Activated CD4-positive, alpha-beta memory T cell treated with anti-CD3 and anti-CD28 coated beads for 36 hours (primary cell): ENCODE results near the gene LMX1B. TPM values are rescaled to one million over a fixed set of nuclear protein-coding genes. Genes with fewer than 3 reads are reported as not detected.

Experiments
- CTCF ChIA-PET: fragments of 350-600 bp; sonication (Branson Sonifier 250); formaldehyde crosslinking; loops from one replicate; lab custom pipeline; 2021; ENCODE audit warnings: antibody characterized with exemption, inconsistent platforms; lab: Charles Lee
- POLR2A ChIA-PET: fragments of 350-600 bp; sonication (Branson Sonifier 250); formaldehyde crosslinking; loops from one replicate; lab custom pipeline; 2021; ENCODE audit warnings: antibody characterized with exemption; lab: Charles Lee
- DNase-seq: peaks from one replicate; pipeline ENCODE4 v3.0.0-alpha.2; 2020
- H3K27ac Mint-ChIP-seq: one replicate; pipeline ENCODE4 v1.8.0; 2021; ENCODE audit warnings: mixed read lengths
- H3K27me3 Mint-ChIP-seq: one replicate; pipeline ENCODE4 v1.8.0; 2021; ENCODE audit warnings: mixed read lengths
- H3K36me3 Mint-ChIP-seq: one replicate; pipeline ENCODE4 v1.8.0; 2021; ENCODE audit warnings: mixed read lengths
- H3K4me1 Mint-ChIP-seq: one replicate; pipeline ENCODE4 v1.8.0; 2021; ENCODE audit warnings: low read depth, mixed read lengths
- H3K4me3 Mint-ChIP-seq: one replicate; pipeline ENCODE4 v1.8.0; 2021; ENCODE audit warnings: mild to moderate bottlenecking, mixed read lengths
- H3K9me3 Mint-ChIP-seq: one replicate; pipeline ENCODE4 v1.8.0; 2021; ENCODE audit warnings: mixed read lengths
- intact Hi-C: fragments of 100-400 bp; cut with micrococcal nuclease; formaldehyde crosslinking; loops from one replicate; pipeline ENCODE4 v1.15.1; 2023
- total RNA-seq, 2 experiments: library from RNA; stranded (reverse); gene quantifications; one replicate each; pipeline ENCODE4 v1.2.3, GENCODE V29; 2021

Gene LMX1B
- total RNA-seq, 2 experiments from 2014 or later: not detected

- POLR2A ChIA-PET: interaction anchor here (0.8 kb wide), 1 partner anchor 521 kb away, joined by 4 read pairs; no protein-coding TSS in a partner anchor
- peaks cover 39% of the 10 kb centered on the region for H3K27me3 Mint-ChIP-seq
- H3K4me1 Mint-ChIP-seq: no peaks in the 10 kb centered on the region
- intact Hi-C loops: no loop called here
- no peaks in the 10 kb centered on the region for H3K9me3 Mint-ChIP-seq
- no peak overlapping the region for H3K27ac Mint-ChIP-seq
- no peaks in the 10 kb centered on the region for H3K36me3 Mint-ChIP-seq
- DNase-seq: no peak
- no peak overlapping the region for H3K4me3 Mint-ChIP-seq
- CTCF ChIA-PET: no interaction called here
Measured at GRCh38 chr9:126587187-126588185, 26.2 kb upstream of the LMX1B start.

GRCh38 chr9:126588491-126589168 is 25.1 kb upstream of the LMX1B start:
- Mint-ChIP-seq H3K4me1 (no peaks in the 10 kb centered on the region), H3K4me3 (no peak overlapping the region), H3K36me3 (no peaks in the 10 kb centered on the region), H3K9me3 (no peaks in the 10 kb centered on the region), H3K27ac (no peak overlapping the region), H3K27me3 (peaks cover 38% of the 10 kb centered on the region)
- POLR2A ChIA-PET: interaction anchor here (0.8 kb wide), 1 partner anchor 522 kb away, joined by 4 read pairs; no protein-coding TSS in a partner anchor
- CTCF ChIA-PET: no interaction called here
- DNase-seq: no peak
- intact Hi-C loops: no loop called here

- Mint-ChIP-seq H3K27ac (no peak overlapping the region), H3K4me3 (no peak overlapping the region), H3K9me3 (no peaks in the 10 kb centered on the region), H3K36me3 (no peaks in the 10 kb centered on the region), H3K4me1 (no peaks in the 10 kb centered on the region), H3K27me3 (peaks cover 41% of the 10 kb centered on the region)
- DNase-seq: no peak
- ChIA-PET CTCF (no interaction called here), POLR2A (no interaction called here)
- intact Hi-C loops: no loop called here
Measured at GRCh38 chr9:126589349-126589748, 24.4 kb upstream of the LMX1B start.

- H3K4me3 Mint-ChIP-seq: no peak overlapping the region
- intact Hi-C loops: no loop called here
- no peak overlapping the region for H3K27ac Mint-ChIP-seq
- H3K36me3 Mint-ChIP-seq: no peaks in the 10 kb centered on the region
- POLR2A ChIA-PET: no interaction called here
- H3K4me1 Mint-ChIP-seq: no peaks in the 10 kb centered on the region
- H3K27me3 Mint-ChIP-seq: peaks cover 38% of the 10 kb centered on the region
- DNase-seq: no peak
- no peaks in the 10 kb centered on the region for H3K9me3 Mint-ChIP-seq
- CTCF ChIA-PET: no interaction called here
Measured at GRCh38 chr9:126591083-126591482, 22.6 kb upstream of the LMX1B start.

- DNase-seq: no peak
- peaks cover 34% of the 10 kb centered on the region for H3K27me3 Mint-ChIP-seq
- H3K27ac Mint-ChIP-seq: no peak overlapping the region
- H3K4me1 Mint-ChIP-seq: no peaks in the 10 kb centered on the region
- intact Hi-C loops: no loop called here
- no peaks in the 10 kb centered on the region for H3K36me3 Mint-ChIP-seq
- H3K9me3 Mint-ChIP-seq: no peaks in the 10 kb centered on the region
- POLR2A ChIA-PET: no interaction called here
- no peak overlapping the region for H3K4me3 Mint-ChIP-seq
- CTCF ChIA-PET: no interaction called here
Measured at GRCh38 chr9:126591922-126592321, 21.8 kb upstream of the LMX1B start.

GRCh38 chr9:126592461-126592860 is 21.3 kb upstream of the LMX1B start:
- ChIA-PET CTCF (no interaction called here), POLR2A (no interaction called here)
- no peak for DNase-seq
- Mint-ChIP-seq H3K9me3 (no peaks in the 10 kb centered on the region), H3K4me1 (no peaks in the 10 kb centered on the region), H3K27me3 (peaks cover 37% of the 10 kb centered on the region), H3K36me3 (no peaks in the 10 kb centered on the region), H3K27ac (no peak overlapping the region), H3K4me3 (no peak overlapping the region)
- intact Hi-C loops: no loop called here

GRCh38 chr9:126595982-126596381 is 17.7 kb upstream of the LMX1B start:
- no peak overlapping the region for H3K4me3 Mint-ChIP-seq
- no peaks in the 10 kb centered on the region for H3K4me1 Mint-ChIP-seq
- no peaks in the 10 kb centered on the region for H3K36me3 Mint-ChIP-seq
- ChIA-PET CTCF (no interaction called here), POLR2A (no interaction called here)
- no peak for DNase-seq
- intact Hi-C loops: no loop called here
- H3K27me3 Mint-ChIP-seq: peaks cover 36% of the 10 kb centered on the region
- no peak overlapping the region for H3K27ac Mint-ChIP-seq
- H3K9me3 Mint-ChIP-seq: no peaks in the 10 kb centered on the region

- POLR2A ChIA-PET: no interaction called here
- CTCF ChIA-PET: no interaction called here
- Mint-ChIP-seq H3K9me3 (no peaks in the 10 kb centered on the region), H3K4me3 (no peak overlapping the region), H3K27ac (no peak overlapping the region), H3K4me1 (no peaks in the 10 kb centered on the region), H3K27me3 (peaks cover 30% of the 10 kb centered on the region), H3K36me3 (no peaks in the 10 kb centered on the region)
- DNase-seq: no peak
- intact Hi-C loops: no loop called here
Measured at GRCh38 chr9:126599047-126599650, 14.6 kb upstream of the LMX1B start.

- ChIA-PET CTCF (interaction anchor here (0.7 to 1.3 kb wide), 3 partner anchors 47 to 97 kb away, joined by 3 read pairs; no protein-coding TSS in a partner anchor), POLR2A (interaction anchor here (0.6 kb wide), 1 partner anchor 1325 kb away, joined by 3 read pairs; no protein-coding TSS in a partner anchor)
- Mint-ChIP-seq H3K27me3 (peaks cover 34% of the 10 kb centered on the region), H3K4me1 (no peaks in the 10 kb centered on the region), H3K9me3 (no peaks in the 10 kb centered on the region), H3K36me3 (no peaks in the 10 kb centered on the region), H3K4me3 (no peak overlapping the region), H3K27ac (no peak overlapping the region)
- intact Hi-C loops: no loop called here
- no peak for DNase-seq
Measured at GRCh38 chr9:126604059-126605055, 9.4 kb upstream of the LMX1B start.

- ChIA-PET POLR2A (no interaction called here), CTCF (no interaction called here)
- intact Hi-C loops: no loop called here
- H3K27ac Mint-ChIP-seq: no peak overlapping the region
- no peak for DNase-seq
- H3K4me3 Mint-ChIP-seq: no peak overlapping the region
- H3K9me3 Mint-ChIP-seq: no peaks in the 10 kb centered on the region
- H3K27me3 Mint-ChIP-seq: peaks cover 41% of the 10 kb centered on the region
- no peaks in the 10 kb centered on the region for H3K36me3 Mint-ChIP-seq
- H3K4me1 Mint-ChIP-seq: no peaks in the 10 kb centered on the region
Measured at GRCh38 chr9:126605792-126606482, 7.8 kb upstream of the LMX1B start.

GRCh38 chr9:126606483-126606870 is 7.3 kb upstream of the LMX1B start:
- Mint-ChIP-seq H3K9me3 (no peaks in the 10 kb centered on the region), H3K27me3 (peaks cover 45% of the 10 kb centered on the region), H3K4me1 (peaks cover 5% of the 10 kb centered on the region), H3K4me3 (no peak overlapping the region), H3K36me3 (no peaks in the 10 kb centered on the region), H3K27ac (no peak overlapping the region)
- CTCF ChIA-PET: no interaction called here
- no peak for DNase-seq
- POLR2A ChIA-PET: no interaction called here
- intact Hi-C loops: no loop called here
